ACC112 (cell line): ENCODE measurements around the gene MUS81.

Experiments
- H2AFZ ChIP-seq: fragments of 200-600 bp; sonication (generic); one replicate; pipeline ENCODE4 v1.6.0; 2017; ENCODE audit warnings: antibody characterized with exemption, low read length; ENCODE audit not compliant: unreplicated experiment
- H3K27ac ChIP-seq: fragments of 200-600 bp; sonication (generic); 2 replicates; pipeline ENCODE4 v1.5.1; 2014; ENCODE audit warnings: low read depth, mild to moderate bottlenecking, antibody characterized with exemption, low read length, moderate library complexity
- H3K27me3 ChIP-seq: fragments of 200-600 bp; sonication (generic); 2 replicates; pipeline ENCODE4 v1.6.1; 2014; ENCODE audit warnings: mild to moderate bottlenecking, antibody characterized with exemption, low read length, moderate library complexity, mixed read lengths; ENCODE audit not compliant: insufficient read depth
- H3K36me3 ChIP-seq: fragments of 200-600 bp; sonication (generic); 2 replicates; pipeline ENCODE4 v1.6.1; 2016; ENCODE audit warnings: mild to moderate bottlenecking, antibody characterized with exemption, low read length, moderate library complexity, mixed read lengths; ENCODE audit not compliant: insufficient read depth
- H3K4me1 ChIP-seq: fragments of 200-600 bp; sonication (generic); one replicate; pipeline ENCODE4 v1.6.1; 2016; ENCODE audit warnings: low read length, mixed read lengths; ENCODE audit not compliant: insufficient read depth, unreplicated experiment, control insufficient read depth
- H3K4me3 ChIP-seq: fragments of 200-600 bp; sonication (generic); 2 replicates; pipeline ENCODE4 v1.5.1; 2014; ENCODE audit warnings: mild to moderate bottlenecking, low read depth, low read length
- H3K79me2 ChIP-seq: fragments of 200-600 bp; sonication (generic); one replicate; pipeline ENCODE4 v1.6.0; 2016; ENCODE audit warnings: low read length; ENCODE audit not compliant: control insufficient read depth, unreplicated experiment, insufficient read depth

The MUS81 gene

GRCh38 chr11:65896034-65896999 lies 36.1 kb downstream of the MUS81 start:
- H3K79me2 ChIP-seq: peaks cover 69% of the 10 kb centered on the region
- H3K27ac ChIP-seq: peak overlapping the region; percentile 91
- H3K36me3 ChIP-seq: peaks cover 40% of the 10 kb centered on the region
- no peak overlapping the region for H2AFZ ChIP-seq
- H3K27me3 ChIP-seq: no peaks in the 10 kb centered on the region
- peaks cover 56% of the 10 kb centered on the region for H3K4me1 ChIP-seq
- peak overlapping the region; percentile 85 for H3K4me3 ChIP-seq

- Histone ChIP-seq H2AFZ (no peak overlapping the region), H3K27me3 (no peaks in the 10 kb centered on the region), H3K79me2 (peaks cover 75% of the 10 kb centered on the region)
Measured at GRCh38 chr11:65897020-65897471, 36.8 kb downstream of the MUS81 start.

GRCh38 chr11:65898656-65899355 lies 38.6 kb downstream of the MUS81 start:
- Histone ChIP-seq H2AFZ (no peak overlapping the region), H3K4me3 (peak overlapping the region; percentile 85), H3K36me3 (peaks cover 36% of the 10 kb centered on the region), H3K27me3 (no peaks in the 10 kb centered on the region), H3K4me1 (peaks cover 63% of the 10 kb centered on the region), H3K27ac (peak overlapping the region; percentile 91), H3K79me2 (peaks cover 69% of the 10 kb centered on the region)

More at GRCh38 chr11:65897020-65897471, 36.8 kb downstream of the MUS81 start:
- Histone ChIP-seq H3K4me1 (peaks cover 62% of the 10 kb centered on the region), H3K4me3 (peak overlapping the region; percentile 85), H3K27ac (peak overlapping the region; percentile 91), H3K36me3 (peaks cover 40% of the 10 kb centered on the region)

GRCh38 chr11:65899356-65900124 lies 39.3 kb downstream of the MUS81 start:
- Histone ChIP-seq H3K79me2 (peaks cover 63% of the 10 kb centered on the region), H3K27me3 (no peaks in the 10 kb centered on the region), H2AFZ (no peak overlapping the region), H3K36me3 (peaks cover 31% of the 10 kb centered on the region), H3K4me1 (peaks cover 58% of the 10 kb centered on the region), H3K27ac (peak overlapping the region; percentile 91), H3K4me3 (peak overlapping the region; percentile 85)

GRCh38 chr11:65900125-65900898 lies 40.1 kb downstream of the MUS81 start, which contains the start of gene FOSL1:
FOSL1 (minus strand) TSS chr11:65900388; CDS start chr11:65900339, 49 bp downstream.
- no peak within 1 kb of the TSS for H2AFZ ChIP-seq
- H3K27ac ChIP-seq: peak within 1 kb of the TSS; percentile 91
- H3K36me3 ChIP-seq: peaks cover 31% of the 10 kb centered on the region
- peak within 1 kb of the TSS; percentile 85 for H3K4me3 ChIP-seq
- H3K4me1 ChIP-seq: peaks cover 55% of the 10 kb centered on the region
- peaks cover 59% of the 10 kb centered on the region for H3K79me2 ChIP-seq
- no peaks in the 10 kb centered on the region for H3K27me3 ChIP-seq

- H3K27ac ChIP-seq: peak overlapping the region; percentile 91
- no peaks in the 10 kb centered on the region for H3K27me3 ChIP-seq
- no peak overlapping the region for H2AFZ ChIP-seq
- H3K4me3 ChIP-seq: peak overlapping the region; percentile 85
- H3K4me1 ChIP-seq: peaks cover 50% of the 10 kb centered on the region
- peaks cover 54% of the 10 kb centered on the region for H3K79me2 ChIP-seq
- H3K36me3 ChIP-seq: peaks cover 25% of the 10 kb centered on the region
Measured at GRCh38 chr11:65900899-65901180, 40.6 kb downstream of the MUS81 start.

- H3K27me3 ChIP-seq: no peaks in the 10 kb centered on the region
- H3K4me3 ChIP-seq: peak overlapping the region; percentile 43; the same call in 1 of the 2 replicates
- peaks cover 10% of the 10 kb centered on the region for H3K36me3 ChIP-seq
- H3K79me2 ChIP-seq: peaks cover 31% of the 10 kb centered on the region
- H3K27ac ChIP-seq: peak overlapping the region; percentile 91
- no peak overlapping the region for H2AFZ ChIP-seq
- peaks cover 45% of the 10 kb centered on the region for H3K4me1 ChIP-seq
Measured at GRCh38 chr11:65903068-65903481, 42.8 kb downstream of the MUS81 start.

- H3K36me3 ChIP-seq: peaks cover 4% of the 10 kb centered on the region; the same call in 1 of the 2 replicates
- peak overlapping the region; percentile 91 for H3K27ac ChIP-seq
- H3K27me3 ChIP-seq: no peaks in the 10 kb centered on the region
- H3K4me1 ChIP-seq: peaks cover 45% of the 10 kb centered on the region
- peaks cover 25% of the 10 kb centered on the region for H3K79me2 ChIP-seq
- H2AFZ ChIP-seq: no peak overlapping the region
- peak overlapping the region; percentile 43; the same call in 1 of the 2 replicates for H3K4me3 ChIP-seq
Measured at GRCh38 chr11:65903715-65904114, 43.5 kb downstream of the MUS81 start.

GRCh38 chr11:65906602-65907001 lies 46.4 kb downstream of the MUS81 start:
- H3K27me3 ChIP-seq: no peaks in the 10 kb centered on the region
- H3K4me1 ChIP-seq: peaks cover 53% of the 10 kb centered on the region
- no peaks in the 10 kb centered on the region for H3K36me3 ChIP-seq
- peak overlapping the region; percentile 23; the same call in 1 of the 2 replicates for H3K27ac ChIP-seq
- H3K4me3 ChIP-seq: no peak overlapping the region
- H3K79me2 ChIP-seq: peaks cover 3% of the 10 kb centered on the region
- no peak overlapping the region for H2AFZ ChIP-seq
